Upper lobe of left lung (tissue), 4 donors: ENCODE data around the gene UNC45A.

Experiments used
- POLR2A ChIP-seq, 4 donors: fragments of 450-650 bp; IDR thresholded peaks; one replicate each; pipeline ENCODE4 v1.5.1; 2016 to 2017; ENCODE audit warnings: antibody characterized with exemption in 4 of 4, mild to moderate bottlenecking in 2 of 4
- TF ChIP-seq, protein P1 (sequence below), 6 experiments: fragments of 450-650 bp in 4 of 6; fragments of 200-600 bp in 2 of 6; sonication (generic) in 2 of 6; IDR thresholded peaks; one replicate each; pipeline ENCODE4 v1.5.1; 2016 to 2019; ENCODE audit warnings: antibody characterized with exemption in 6 of 6

DNA sequence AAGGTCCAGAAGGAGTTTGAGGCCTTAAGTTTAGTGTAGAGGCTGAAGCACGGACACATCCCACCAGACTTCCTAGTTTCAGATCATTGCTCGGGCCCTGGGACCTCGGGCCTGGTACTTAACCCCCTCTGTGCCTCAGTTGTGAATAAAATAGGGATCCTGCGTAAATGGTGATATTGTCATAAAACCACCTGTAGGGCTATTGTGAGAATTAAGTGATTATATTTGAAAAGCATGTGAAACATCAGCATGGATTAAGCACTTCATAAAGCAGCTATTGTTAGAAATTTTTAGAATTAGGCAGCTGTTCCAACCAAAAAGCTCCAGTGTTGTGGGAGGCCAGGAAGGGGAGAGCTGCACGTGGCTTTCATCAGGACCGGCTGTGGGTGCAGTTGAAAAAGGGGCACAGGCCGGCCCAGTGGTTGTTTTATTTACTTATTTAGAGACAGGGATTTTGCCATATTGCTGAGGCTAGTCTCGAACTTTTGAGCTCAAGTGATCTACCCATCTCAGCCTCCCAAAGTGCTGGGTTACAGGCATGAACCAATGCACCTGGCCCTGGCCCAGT is 24.0 kb downstream of the UNC45A start:
- TF ChIP-seq, protein P1, sequence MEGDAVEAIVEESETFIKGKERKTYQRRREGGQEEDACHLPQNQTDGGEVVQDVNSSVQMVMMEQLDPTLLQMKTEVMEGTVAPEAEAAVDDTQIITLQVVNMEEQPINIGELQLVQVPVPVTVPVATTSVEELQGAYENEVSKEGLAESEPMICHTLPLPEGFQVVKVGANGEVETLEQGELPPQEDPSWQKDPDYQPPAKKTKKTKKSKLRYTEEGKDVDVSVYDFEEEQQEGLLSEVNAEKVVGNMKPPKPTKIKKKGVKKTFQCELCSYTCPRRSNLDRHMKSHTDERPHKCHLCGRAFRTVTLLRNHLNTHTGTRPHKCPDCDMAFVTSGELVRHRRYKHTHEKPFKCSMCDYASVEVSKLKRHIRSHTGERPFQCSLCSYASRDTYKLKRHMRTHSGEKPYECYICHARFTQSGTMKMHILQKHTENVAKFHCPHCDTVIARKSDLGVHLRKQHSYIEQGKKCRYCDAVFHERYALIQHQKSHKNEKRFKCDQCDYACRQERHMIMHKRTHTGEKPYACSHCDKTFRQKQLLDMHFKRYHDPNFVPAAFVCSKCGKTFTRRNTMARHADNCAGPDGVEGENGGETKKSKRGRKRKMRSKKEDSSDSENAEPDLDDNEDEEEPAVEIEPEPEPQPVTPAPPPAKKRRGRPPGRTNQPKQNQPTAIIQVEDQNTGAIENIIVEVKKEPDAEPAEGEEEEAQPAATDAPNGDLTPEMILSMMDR (IDR thresholded peaks at IDR 0.05) = no peak
- no peak for TF ChIP-seq POLR2A (IDR thresholded peaks at IDR 0.05)
